DOHH2 (cell line): ENCODE data around the gene C10orf105.

Experiments
- H3F3A ChIP-seq: fragments of 200-600 bp; sonication (generic), shearing (Covaris generic); 2 replicates; pipeline ENCODE4 v1.6.0; 2016; ENCODE audit warnings: antibody characterized with exemption, mild to moderate bottlenecking; ENCODE audit not compliant: control insufficient read depth, insufficient read depth
- H3K27ac ChIP-seq: fragments of 200-600 bp; sonication (generic); 2 replicates; pipeline ENCODE4 v1.5.1; 2014; ENCODE audit warnings: low read depth, mild to moderate bottlenecking, low read length, moderate library complexity
- H3K27me3 ChIP-seq: fragments of 200-600 bp; sonication (generic); 2 replicates; pipeline ENCODE4 v1.6.1; 2014; ENCODE audit warnings: mild to moderate bottlenecking, low read length, mixed read lengths; ENCODE audit not compliant: control insufficient read depth
- H3K36me3 ChIP-seq: fragments of 200-600 bp; sonication (generic); 2 replicates; pipeline ENCODE4 v1.6.1; 2014; ENCODE audit warnings: mild to moderate bottlenecking, low read length, moderate library complexity, mixed read lengths; ENCODE audit not compliant: control insufficient read depth
- H3K4me1 ChIP-seq: fragments of 200-600 bp; sonication (generic); 2 replicates; pipeline ENCODE4 v1.6.1; 2014; ENCODE audit warnings: mild to moderate bottlenecking, low read length, mixed read lengths; ENCODE audit not compliant: control insufficient read depth
- H3K4me2 ChIP-seq: fragments of 200-600 bp; sonication (generic); 2 replicates; pipeline ENCODE4 v1.6.0; 2014; ENCODE audit warnings: mild to moderate bottlenecking, low read length, moderate library complexity
- H3K4me3 ChIP-seq: fragments of 200-600 bp; sonication (generic); 2 replicates; pipeline ENCODE4 v1.5.1; 2014; ENCODE audit warnings: mild to moderate bottlenecking, low read length, mixed read lengths
- H3K79me2 ChIP-seq: fragments of 200-600 bp; sonication (generic); 2 replicates; pipeline ENCODE4 v1.6.1; 2014; ENCODE audit warnings: mild to moderate bottlenecking, low read length, mixed read lengths; ENCODE audit not compliant: control insufficient read depth
- H3K9me2 ChIP-seq: fragments of 200-600 bp; sonication (generic); replicated peaks from 2 replicates; pipeline ENCODE4 v1.6.1; 2014; ENCODE audit warnings: mild to moderate bottlenecking, low read length, mixed read lengths; ENCODE audit not compliant: control insufficient read depth
- H3K9me3 ChIP-seq: fragments of 200-600 bp; sonication (generic); 2 replicates; pipeline ENCODE4 v1.6.1; 2014; ENCODE audit warnings: antibody characterized with exemption, low read length, mixed read lengths; ENCODE audit not compliant: control insufficient read depth, insufficient read depth
- H4K20me1 ChIP-seq: fragments of 200-600 bp; sonication (generic); 2 replicates; pipeline ENCODE4 v1.6.0; 2014; ENCODE audit warnings: low read depth, mild to moderate bottlenecking, antibody characterized with exemption, low read length, moderate library complexity; ENCODE audit not compliant: control insufficient read depth, insufficient read depth
- CTCF ChIP-seq: fragments of 200-600 bp; sonication (generic); IDR thresholded peaks from one replicate; pipeline ENCODE4 v1.5.1; 2014; ENCODE audit warnings: antibody characterized with exemption, mild to moderate bottlenecking, low read depth, low read length; ENCODE audit not compliant: poor library complexity, severe bottlenecking
- EZH2phosphoT487 ChIP-seq: fragments of 200-600 bp; sonication (generic); IDR thresholded peaks from 2 replicates; pipeline ENCODE4 v1.6.1; 2017; ENCODE audit warnings: borderline replicate concordance, mild to moderate bottlenecking, antibody characterized with exemption, low read length, moderate library complexity, mixed read lengths

C10orf105 gene

GRCh38 chr10:71762324-71762723, 42.7 kb upstream of the C10orf105 start:
- Histone ChIP-seq H3K27ac (no peak overlapping the region), H3K9me3 (no peaks in the 10 kb centered on the region), H3K4me2 (no peak overlapping the region), H3K4me1 (no peaks in the 10 kb centered on the region), H3K79me2 (no peaks in the 10 kb centered on the region), H3K36me3 (no peaks in the 10 kb centered on the region), H3K9me2 (no peaks in the 10 kb centered on the region), H3F3A (no peaks in the 10 kb centered on the region), H4K20me1 (no peaks in the 10 kb centered on the region), H3K27me3 (peaks cover 10% of the 10 kb centered on the region), H3K4me3 (no peak overlapping the region)
- no peak for TF ChIP-seq CTCF
- no peak for TF ChIP-seq EZH2phosphoT487

- Histone ChIP-seq H4K20me1 (no peaks in the 10 kb centered on the region), H3K4me1 (no peaks in the 10 kb centered on the region)
These were observed 42.0 kb upstream of the C10orf105 start for GRCh38 chr10:71761541-71762113.

GRCh38 chr10:71761105-71761511, 41.5 kb upstream of the C10orf105 start:
- Histone ChIP-seq H3K4me3 (no peak overlapping the region), H3K4me2 (no peak overlapping the region), H3F3A (no peaks in the 10 kb centered on the region), H3K9me2 (no peaks in the 10 kb centered on the region), H4K20me1 (no peaks in the 10 kb centered on the region), H3K27me3 (peaks cover 22% of the 10 kb centered on the region), H3K27ac (no peak overlapping the region), H3K36me3 (no peaks in the 10 kb centered on the region), H3K79me2 (no peaks in the 10 kb centered on the region), H3K9me3 (no peaks in the 10 kb centered on the region), H3K4me1 (no peaks in the 10 kb centered on the region)
- TF ChIP-seq CTCF (no peak), EZH2phosphoT487 (no peak)

More at GRCh38 chr10:71761541-71762113, 42.0 kb upstream of the C10orf105 start:
- no peaks in the 10 kb centered on the region for H3K9me3 ChIP-seq
- H3K36me3 ChIP-seq = no peaks in the 10 kb centered on the region
- H3F3A ChIP-seq = no peaks in the 10 kb centered on the region
- H3K4me2 ChIP-seq = no peak overlapping the region
- H3K27ac ChIP-seq = no peak overlapping the region
- no peaks in the 10 kb centered on the region for H3K79me2 ChIP-seq
- H3K9me2 ChIP-seq = no peaks in the 10 kb centered on the region
- peaks cover 17% of the 10 kb centered on the region for H3K27me3 ChIP-seq
- TF ChIP-seq CTCF (no peak), EZH2phosphoT487 (no peak)
- no peak overlapping the region for H3K4me3 ChIP-seq
